DND-41 (cell line): ENCODE measurements around the gene FGF8.

Source experiments
- EZH2 ChIP-seq: IDR thresholded peaks from 3 replicates; pipeline ENCODE4 v1.6.1; 2012; ENCODE audit warnings: borderline replicate concordance, low read depth, mild to moderate bottlenecking, moderate library complexity, low read length, inconsistent platforms; ENCODE audit not compliant: severe bottlenecking
- TF ChIP-seq, protein P1 (sequence below): IDR thresholded peaks from 2 replicates; pipeline ENCODE4 v1.5.1; 2012; ENCODE audit warnings: borderline replicate concordance, low read length, moderate library complexity, mild to moderate bottlenecking; ENCODE audit not compliant: poor library complexity, severe bottlenecking; ENCODE audit errors: extremely low read depth

GRCh38 chr10:101736666-101737065 lies 39.2 kb downstream of the FGF8 start:
- TF ChIP-seq EZH2 = no peak
- TF ChIP-seq, protein P1, sequence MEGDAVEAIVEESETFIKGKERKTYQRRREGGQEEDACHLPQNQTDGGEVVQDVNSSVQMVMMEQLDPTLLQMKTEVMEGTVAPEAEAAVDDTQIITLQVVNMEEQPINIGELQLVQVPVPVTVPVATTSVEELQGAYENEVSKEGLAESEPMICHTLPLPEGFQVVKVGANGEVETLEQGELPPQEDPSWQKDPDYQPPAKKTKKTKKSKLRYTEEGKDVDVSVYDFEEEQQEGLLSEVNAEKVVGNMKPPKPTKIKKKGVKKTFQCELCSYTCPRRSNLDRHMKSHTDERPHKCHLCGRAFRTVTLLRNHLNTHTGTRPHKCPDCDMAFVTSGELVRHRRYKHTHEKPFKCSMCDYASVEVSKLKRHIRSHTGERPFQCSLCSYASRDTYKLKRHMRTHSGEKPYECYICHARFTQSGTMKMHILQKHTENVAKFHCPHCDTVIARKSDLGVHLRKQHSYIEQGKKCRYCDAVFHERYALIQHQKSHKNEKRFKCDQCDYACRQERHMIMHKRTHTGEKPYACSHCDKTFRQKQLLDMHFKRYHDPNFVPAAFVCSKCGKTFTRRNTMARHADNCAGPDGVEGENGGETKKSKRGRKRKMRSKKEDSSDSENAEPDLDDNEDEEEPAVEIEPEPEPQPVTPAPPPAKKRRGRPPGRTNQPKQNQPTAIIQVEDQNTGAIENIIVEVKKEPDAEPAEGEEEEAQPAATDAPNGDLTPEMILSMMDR = no peak
